Kidney epithelial cell (primary cell): ENCODE results near the gene HEXB. TPM values are rescaled to one million over a fixed set of nuclear protein-coding genes. Genes with fewer than 3 reads are reported as not detected.

Experiments used
- DNase-seq: peaks from one replicate; pipeline ENCODE4 v3.0.0-alpha.2; 2010; ENCODE audit warnings: low read depth
- H3K27me3 ChIP-seq: 2 replicates; pipeline ENCODE4 v1.6.0; 2011; ENCODE audit warnings: low read length; ENCODE audit not compliant: control insufficient read depth, insufficient read depth
- H3K36me3 ChIP-seq: 2 replicates; pipeline ENCODE4 v1.5.1; 2011; ENCODE audit warnings: low read length; ENCODE audit not compliant: control insufficient read depth, insufficient read depth
- H3K4me3 ChIP-seq: 2 replicates; pipeline ENCODE4 v1.5.1; 2011; ENCODE audit warnings: low read depth, mild to moderate bottlenecking, control low read depth, low read length
- total RNA-seq: library from RNA; depleted of rRNA; stranded (reverse); fragments of >200 nt; gene quantifications from 2 replicates; pipeline ENCODE4 v1.2.3, GENCODE V29; 2015
- TF ChIP-seq, protein P1 (sequence below): IDR thresholded peaks from 2 replicates; pipeline ENCODE4 v1.5.1; 2011; ENCODE audit warnings: mild to moderate bottlenecking, moderate library complexity, low read length, control low read depth, inconsistent platforms; ENCODE audit not compliant: insufficient read depth, poor library complexity, severe bottlenecking

HEXB gene
- 101 and 122 TPM in 2 replicates for total RNA-seq

DNA sequence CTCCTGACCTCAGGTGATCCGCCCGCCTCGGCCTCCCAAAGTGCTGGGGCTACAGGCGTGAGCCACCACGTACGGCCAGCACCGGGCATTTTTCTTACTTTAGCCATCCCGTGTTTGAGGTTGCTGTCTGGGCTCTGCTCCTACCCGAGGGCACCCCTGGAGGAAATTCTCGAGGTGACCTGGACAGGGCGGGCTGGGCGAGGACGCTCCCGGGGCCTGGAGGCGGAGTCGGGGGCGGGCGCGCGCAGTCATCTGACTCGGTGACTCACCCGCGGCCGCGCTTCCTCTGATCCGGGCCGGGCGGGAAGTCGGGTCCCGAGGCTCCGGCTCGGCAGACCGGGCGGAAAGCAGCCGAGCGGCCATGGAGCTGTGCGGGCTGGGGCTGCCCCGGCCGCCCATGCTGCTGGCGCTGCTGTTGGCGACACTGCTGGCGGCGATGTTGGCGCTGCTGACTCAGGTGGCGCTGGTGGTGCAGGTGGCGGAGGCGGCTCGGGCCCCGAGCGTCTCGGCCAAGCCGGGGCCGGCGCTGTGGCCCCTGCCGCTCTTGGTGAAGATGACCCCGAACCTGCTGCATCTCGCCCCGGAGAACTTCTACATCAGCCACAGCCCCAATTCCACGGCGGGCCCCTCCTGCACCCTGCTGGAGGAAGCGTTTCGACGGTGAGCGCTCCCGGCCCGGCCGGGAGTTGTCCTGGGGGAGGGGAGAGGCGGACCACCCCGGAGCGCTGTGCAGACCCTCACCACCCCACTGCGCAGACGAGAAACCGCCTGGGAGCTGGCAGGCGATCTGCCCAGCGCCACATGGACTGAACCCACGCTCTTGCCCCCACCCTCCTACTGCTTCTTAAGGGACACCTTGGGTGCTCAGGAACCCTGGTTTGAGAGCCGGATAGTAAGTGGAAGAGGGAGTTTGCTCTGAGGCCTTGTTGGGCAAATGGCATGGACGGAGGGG lies at the start of gene HEXB:
Gene HEXB (plus strand): TSS at position 334 of the 952 bp plus-strand sequence. CDS start 28 bp downstream, at position 362.
- DNase-seq: peak; percentile 34
- no peaks in the 10 kb centered on the region for H3K36me3 ChIP-seq
- TF ChIP-seq, protein P1, sequence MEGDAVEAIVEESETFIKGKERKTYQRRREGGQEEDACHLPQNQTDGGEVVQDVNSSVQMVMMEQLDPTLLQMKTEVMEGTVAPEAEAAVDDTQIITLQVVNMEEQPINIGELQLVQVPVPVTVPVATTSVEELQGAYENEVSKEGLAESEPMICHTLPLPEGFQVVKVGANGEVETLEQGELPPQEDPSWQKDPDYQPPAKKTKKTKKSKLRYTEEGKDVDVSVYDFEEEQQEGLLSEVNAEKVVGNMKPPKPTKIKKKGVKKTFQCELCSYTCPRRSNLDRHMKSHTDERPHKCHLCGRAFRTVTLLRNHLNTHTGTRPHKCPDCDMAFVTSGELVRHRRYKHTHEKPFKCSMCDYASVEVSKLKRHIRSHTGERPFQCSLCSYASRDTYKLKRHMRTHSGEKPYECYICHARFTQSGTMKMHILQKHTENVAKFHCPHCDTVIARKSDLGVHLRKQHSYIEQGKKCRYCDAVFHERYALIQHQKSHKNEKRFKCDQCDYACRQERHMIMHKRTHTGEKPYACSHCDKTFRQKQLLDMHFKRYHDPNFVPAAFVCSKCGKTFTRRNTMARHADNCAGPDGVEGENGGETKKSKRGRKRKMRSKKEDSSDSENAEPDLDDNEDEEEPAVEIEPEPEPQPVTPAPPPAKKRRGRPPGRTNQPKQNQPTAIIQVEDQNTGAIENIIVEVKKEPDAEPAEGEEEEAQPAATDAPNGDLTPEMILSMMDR: no peak
- peak within 1 kb of the TSS; percentile 75 for H3K4me3 ChIP-seq
- no peaks in the 10 kb centered on the region for H3K27me3 ChIP-seq

DNA sequence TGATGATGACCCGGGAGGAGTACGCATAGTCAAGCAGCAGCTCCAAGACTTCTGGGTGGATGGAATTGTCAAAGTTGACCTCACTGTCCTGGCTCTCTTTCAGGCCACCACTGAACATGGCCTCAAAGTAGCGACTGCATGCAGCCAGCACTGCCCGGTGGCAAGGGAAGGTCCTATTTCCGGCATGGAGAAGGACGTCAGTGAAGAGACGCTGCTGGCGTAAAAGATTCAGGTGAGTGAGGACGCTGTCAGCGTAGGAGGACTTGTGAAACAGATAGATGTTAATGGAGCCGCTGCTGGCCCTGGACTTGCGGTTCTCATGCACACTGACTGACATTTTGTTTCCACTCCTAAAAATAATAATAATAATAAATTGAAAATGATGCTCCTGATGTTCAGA lies 48.9 kb upstream of the HEXB start:
- Histone ChIP-seq H3K36me3 (peaks cover 4% of the 10 kb centered on the region), H3K4me3 (no peak overlapping the region)
- TF ChIP-seq, protein P1: no peak

DNA sequence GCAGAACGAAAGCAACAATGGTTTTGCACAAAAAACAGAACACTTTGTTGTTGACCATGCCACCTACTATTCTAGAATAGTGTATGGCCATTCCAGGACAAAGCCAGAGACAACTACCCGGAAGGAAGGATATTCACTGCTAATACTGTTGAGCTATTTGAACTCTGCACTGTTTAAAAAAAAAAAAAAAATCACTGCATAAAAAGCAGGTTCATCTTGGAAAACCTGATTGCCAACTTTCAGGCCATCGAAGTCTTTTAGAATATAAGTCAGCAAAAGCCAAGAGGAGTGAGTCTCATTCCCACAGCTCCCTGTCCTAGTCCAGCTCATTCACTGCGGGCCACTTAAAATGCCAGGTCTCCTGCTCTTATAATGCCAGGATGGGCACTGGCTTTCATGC lies 48.5 kb upstream of the HEXB start:
- Histone ChIP-seq H3K27me3 (no peaks in the 10 kb centered on the region), H3K36me3 (peaks cover 4% of the 10 kb centered on the region), H3K4me3 (no peak overlapping the region)
- no peak for DNase-seq
- TF ChIP-seq, protein P1: no peak

More for the DNA sequence above, 48.9 kb upstream of the HEXB start:
- H3K27me3 ChIP-seq: no peaks in the 10 kb centered on the region
- no peak for DNase-seq

DNA sequence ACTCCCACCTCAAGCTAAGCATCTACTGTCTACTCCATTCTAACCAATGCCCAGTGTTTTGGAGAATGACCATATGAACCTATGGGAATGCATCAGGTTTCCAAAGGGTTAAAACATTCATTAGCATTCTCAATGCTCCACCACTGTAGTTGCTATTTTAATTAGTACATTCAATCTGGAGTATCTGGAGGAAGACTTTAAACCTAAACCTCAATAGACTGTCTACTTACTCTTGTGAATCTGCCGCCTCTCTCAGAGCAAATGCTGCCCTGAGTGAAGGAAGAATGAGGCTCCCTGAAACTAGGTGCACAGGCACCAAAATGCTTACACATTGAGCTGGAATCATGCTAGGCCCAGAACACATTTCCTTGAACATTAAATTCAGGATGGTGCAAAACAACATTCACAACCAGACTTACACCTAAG lies 46.5 kb upstream of the HEXB start:
- Histone ChIP-seq H3K4me3 (peak overlapping the region; percentile 97), H3K36me3 (peaks cover 4% of the 10 kb centered on the region), H3K27me3 (no peaks in the 10 kb centered on the region)
- no peak for DNase-seq
- TF ChIP-seq, protein P1: no peak

- Histone ChIP-seq H3K36me3 (peaks cover 4% of the 10 kb centered on the region), H3K4me3 (peak overlapping the region; percentile 97), H3K27me3 (no peaks in the 10 kb centered on the region)
- TF ChIP-seq, protein P1: no peak
- no peak for DNase-seq
Measured at GRCh38 chr5:74638970-74639806, 45.8 kb upstream of the HEXB start.
